Fibroblast of lung (primary cell): ENCODE data around the gene ADAMTS14.

ENCODE experiments used
- CTCF ChIP-seq, 2 donors: IDR thresholded peaks in 1 of 2; conservative IDR thresholded peaks in 1 of 2; 1 replicate in 1 of 2; 2 replicates in 1 of 2; pipeline ENCODE4 v1.5.1; 2011 to 2012; ENCODE audit warnings: low read length in 2 of 2, control low read depth in 1 of 2, inconsistent platforms in 1 of 2, low read depth in 1 of 2, mild to moderate bottlenecking in 1 of 2
- EZH2 ChIP-seq: IDR thresholded peaks from 2 replicates; pipeline ENCODE4 v1.5.1; 2012; ENCODE audit warnings: low read length, control low read depth, mild to moderate bottlenecking; ENCODE audit errors: missing control alignments

GRCh38 chr10:70711177-70711576, 38.9 kb downstream of the ADAMTS14 start:
- TF ChIP-seq CTCF (conservative IDR thresholded peaks at IDR 0.05 in 1 of 2, IDR thresholded peaks at IDR 0.05 in 1 of 2; ENCODE audit: low read depth in 1 of 2, low read length in 2 of 2) (no peak), EZH2 (no peak)
